GM23338 (cell line): ENCODE measurements around the gene EXOC2.

Source experiments
- CREB1 ChIP-seq: fragments of 250-450 bp; sonication (Bioruptor Pico); IDR thresholded peaks from 2 replicates; pipeline ENCODE4 v1.5.0; 2020; ENCODE audit warnings: low read depth, mild to moderate bottlenecking, moderate library complexity
- ETS1 ChIP-seq: IDR thresholded peaks from 2 replicates; pipeline ENCODE4 v1.6.1; 2016; ENCODE audit warnings: antibody characterized with exemption
- EZH2 ChIP-seq: fragments of 200-600 bp; sonication (generic); IDR thresholded peaks from one replicate; pipeline ENCODE4 v1.8.0; 2017; ENCODE audit warnings: antibody characterized with exemption, mild to moderate bottlenecking, low read depth; ENCODE audit not compliant: unreplicated experiment
- EZH2phosphoT487 ChIP-seq: fragments of 200-600 bp; sonication (generic); IDR thresholded peaks from one replicate; pipeline ENCODE4 v1.8.1; 2018; ENCODE audit warnings: antibody characterized with exemption; ENCODE audit not compliant: unreplicated experiment
- JUNB ChIP-seq: IDR thresholded peaks from one replicate; pipeline ENCODE4 v1.6.1; 2016; ENCODE audit warnings: antibody characterized with exemption; ENCODE audit not compliant: unreplicated experiment
- NANOG ChIP-seq: IDR thresholded peaks from 2 replicates; pipeline ENCODE4 v1.6.1; 2016; ENCODE audit warnings: antibody characterized with exemption, borderline replicate concordance
- POLR2AphosphoS5 ChIP-seq: IDR thresholded peaks from 2 replicates; pipeline ENCODE4 v1.6.1; 2016; ENCODE audit warnings: antibody characterized with exemption, low read depth
- REST ChIP-seq: IDR thresholded peaks from one replicate; pipeline ENCODE4 v1.6.1; 2018; ENCODE audit warnings: antibody characterized with exemption; ENCODE audit not compliant: unreplicated experiment
- STAT1 ChIP-seq: IDR thresholded peaks from one replicate; pipeline ENCODE4 v1.6.1; 2016; ENCODE audit warnings: antibody characterized with exemption; ENCODE audit not compliant: unreplicated experiment
- ZNF114 ChIP-seq: fragments of 250-450 bp; sonication (Bioruptor Pico); IDR thresholded peaks from 2 replicates; pipeline ENCODE4 v1.5.0; 2020; ENCODE audit warnings: mild to moderate bottlenecking, moderate library complexity
- ZNF331 ChIP-seq: fragments of 250-450 bp; sonication (Bioruptor Pico); IDR thresholded peaks from 2 replicates; pipeline ENCODE4 v1.5.0; 2020; ENCODE audit warnings: low read depth, mild to moderate bottlenecking, moderate library complexity
- TF ChIP-seq, protein P1 (sequence below), 2 experiments: fragments of 200-600 bp in 1 of 2; sonication (generic) in 1 of 2; conservative IDR thresholded peaks; 2 replicates each; pipeline versions ENCODE4 v1.5.1 to v1.6.1; 2016 to 2017; ENCODE audit warnings: antibody characterized with exemption in 2 of 2, low read depth in 2 of 2, mild to moderate bottlenecking in 2 of 2, moderate library complexity in 1 of 2
- TF ChIP-seq, protein P2 (sequence below): fragments of 250-450 bp; sonication (Bioruptor Pico); IDR thresholded peaks from 2 replicates; pipeline ENCODE4 v1.5.0; 2020; ENCODE audit warnings: mild to moderate bottlenecking, moderate library complexity

DNA sequence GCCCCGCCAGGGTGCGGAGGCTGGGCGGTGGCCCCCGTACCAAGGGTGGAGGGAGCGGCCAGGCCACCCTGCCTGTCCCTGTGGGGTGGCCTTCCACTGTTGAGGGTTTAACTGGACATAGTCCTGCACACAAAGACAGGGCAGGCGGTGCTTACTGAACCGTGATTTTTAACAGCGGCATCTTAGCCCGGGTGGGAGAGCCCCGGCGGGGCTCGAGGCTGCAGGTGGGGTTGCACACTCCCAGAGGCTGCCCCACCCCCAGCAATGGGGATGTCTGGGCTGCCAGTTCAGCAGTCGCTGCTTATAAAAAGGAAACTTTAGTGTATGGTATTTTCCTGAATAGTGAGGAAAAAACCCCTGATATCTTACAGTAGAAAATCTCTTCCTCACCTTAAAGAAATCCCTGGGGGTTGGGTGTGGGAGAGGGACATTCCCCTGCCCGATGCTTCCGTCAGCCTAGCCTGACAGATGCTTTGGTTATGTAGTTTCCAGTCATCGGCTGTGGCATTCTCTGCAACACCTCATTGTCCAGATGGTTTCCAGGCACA, 222.0 kb downstream of the EXOC2 start:
- TF ChIP-seq, protein P1, sequence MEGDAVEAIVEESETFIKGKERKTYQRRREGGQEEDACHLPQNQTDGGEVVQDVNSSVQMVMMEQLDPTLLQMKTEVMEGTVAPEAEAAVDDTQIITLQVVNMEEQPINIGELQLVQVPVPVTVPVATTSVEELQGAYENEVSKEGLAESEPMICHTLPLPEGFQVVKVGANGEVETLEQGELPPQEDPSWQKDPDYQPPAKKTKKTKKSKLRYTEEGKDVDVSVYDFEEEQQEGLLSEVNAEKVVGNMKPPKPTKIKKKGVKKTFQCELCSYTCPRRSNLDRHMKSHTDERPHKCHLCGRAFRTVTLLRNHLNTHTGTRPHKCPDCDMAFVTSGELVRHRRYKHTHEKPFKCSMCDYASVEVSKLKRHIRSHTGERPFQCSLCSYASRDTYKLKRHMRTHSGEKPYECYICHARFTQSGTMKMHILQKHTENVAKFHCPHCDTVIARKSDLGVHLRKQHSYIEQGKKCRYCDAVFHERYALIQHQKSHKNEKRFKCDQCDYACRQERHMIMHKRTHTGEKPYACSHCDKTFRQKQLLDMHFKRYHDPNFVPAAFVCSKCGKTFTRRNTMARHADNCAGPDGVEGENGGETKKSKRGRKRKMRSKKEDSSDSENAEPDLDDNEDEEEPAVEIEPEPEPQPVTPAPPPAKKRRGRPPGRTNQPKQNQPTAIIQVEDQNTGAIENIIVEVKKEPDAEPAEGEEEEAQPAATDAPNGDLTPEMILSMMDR (conservative IDR thresholded peaks at IDR 0.05; ENCODE audit: low read depth in 2 of 2) = no peak
- TF ChIP-seq EZH2 (no peak), REST (no peak), EZH2phosphoT487 (no peak), ETS1 (no peak), JUNB (no peak), POLR2AphosphoS5 (no peak), NANOG (no peak), ZNF331 (no peak), CREB1 (CRISPR knock-in tag) (no peak), STAT1 (no peak), ZNF114 (CRISPR knock-in tag) (no peak)
- TF ChIP-seq, protein P2, sequence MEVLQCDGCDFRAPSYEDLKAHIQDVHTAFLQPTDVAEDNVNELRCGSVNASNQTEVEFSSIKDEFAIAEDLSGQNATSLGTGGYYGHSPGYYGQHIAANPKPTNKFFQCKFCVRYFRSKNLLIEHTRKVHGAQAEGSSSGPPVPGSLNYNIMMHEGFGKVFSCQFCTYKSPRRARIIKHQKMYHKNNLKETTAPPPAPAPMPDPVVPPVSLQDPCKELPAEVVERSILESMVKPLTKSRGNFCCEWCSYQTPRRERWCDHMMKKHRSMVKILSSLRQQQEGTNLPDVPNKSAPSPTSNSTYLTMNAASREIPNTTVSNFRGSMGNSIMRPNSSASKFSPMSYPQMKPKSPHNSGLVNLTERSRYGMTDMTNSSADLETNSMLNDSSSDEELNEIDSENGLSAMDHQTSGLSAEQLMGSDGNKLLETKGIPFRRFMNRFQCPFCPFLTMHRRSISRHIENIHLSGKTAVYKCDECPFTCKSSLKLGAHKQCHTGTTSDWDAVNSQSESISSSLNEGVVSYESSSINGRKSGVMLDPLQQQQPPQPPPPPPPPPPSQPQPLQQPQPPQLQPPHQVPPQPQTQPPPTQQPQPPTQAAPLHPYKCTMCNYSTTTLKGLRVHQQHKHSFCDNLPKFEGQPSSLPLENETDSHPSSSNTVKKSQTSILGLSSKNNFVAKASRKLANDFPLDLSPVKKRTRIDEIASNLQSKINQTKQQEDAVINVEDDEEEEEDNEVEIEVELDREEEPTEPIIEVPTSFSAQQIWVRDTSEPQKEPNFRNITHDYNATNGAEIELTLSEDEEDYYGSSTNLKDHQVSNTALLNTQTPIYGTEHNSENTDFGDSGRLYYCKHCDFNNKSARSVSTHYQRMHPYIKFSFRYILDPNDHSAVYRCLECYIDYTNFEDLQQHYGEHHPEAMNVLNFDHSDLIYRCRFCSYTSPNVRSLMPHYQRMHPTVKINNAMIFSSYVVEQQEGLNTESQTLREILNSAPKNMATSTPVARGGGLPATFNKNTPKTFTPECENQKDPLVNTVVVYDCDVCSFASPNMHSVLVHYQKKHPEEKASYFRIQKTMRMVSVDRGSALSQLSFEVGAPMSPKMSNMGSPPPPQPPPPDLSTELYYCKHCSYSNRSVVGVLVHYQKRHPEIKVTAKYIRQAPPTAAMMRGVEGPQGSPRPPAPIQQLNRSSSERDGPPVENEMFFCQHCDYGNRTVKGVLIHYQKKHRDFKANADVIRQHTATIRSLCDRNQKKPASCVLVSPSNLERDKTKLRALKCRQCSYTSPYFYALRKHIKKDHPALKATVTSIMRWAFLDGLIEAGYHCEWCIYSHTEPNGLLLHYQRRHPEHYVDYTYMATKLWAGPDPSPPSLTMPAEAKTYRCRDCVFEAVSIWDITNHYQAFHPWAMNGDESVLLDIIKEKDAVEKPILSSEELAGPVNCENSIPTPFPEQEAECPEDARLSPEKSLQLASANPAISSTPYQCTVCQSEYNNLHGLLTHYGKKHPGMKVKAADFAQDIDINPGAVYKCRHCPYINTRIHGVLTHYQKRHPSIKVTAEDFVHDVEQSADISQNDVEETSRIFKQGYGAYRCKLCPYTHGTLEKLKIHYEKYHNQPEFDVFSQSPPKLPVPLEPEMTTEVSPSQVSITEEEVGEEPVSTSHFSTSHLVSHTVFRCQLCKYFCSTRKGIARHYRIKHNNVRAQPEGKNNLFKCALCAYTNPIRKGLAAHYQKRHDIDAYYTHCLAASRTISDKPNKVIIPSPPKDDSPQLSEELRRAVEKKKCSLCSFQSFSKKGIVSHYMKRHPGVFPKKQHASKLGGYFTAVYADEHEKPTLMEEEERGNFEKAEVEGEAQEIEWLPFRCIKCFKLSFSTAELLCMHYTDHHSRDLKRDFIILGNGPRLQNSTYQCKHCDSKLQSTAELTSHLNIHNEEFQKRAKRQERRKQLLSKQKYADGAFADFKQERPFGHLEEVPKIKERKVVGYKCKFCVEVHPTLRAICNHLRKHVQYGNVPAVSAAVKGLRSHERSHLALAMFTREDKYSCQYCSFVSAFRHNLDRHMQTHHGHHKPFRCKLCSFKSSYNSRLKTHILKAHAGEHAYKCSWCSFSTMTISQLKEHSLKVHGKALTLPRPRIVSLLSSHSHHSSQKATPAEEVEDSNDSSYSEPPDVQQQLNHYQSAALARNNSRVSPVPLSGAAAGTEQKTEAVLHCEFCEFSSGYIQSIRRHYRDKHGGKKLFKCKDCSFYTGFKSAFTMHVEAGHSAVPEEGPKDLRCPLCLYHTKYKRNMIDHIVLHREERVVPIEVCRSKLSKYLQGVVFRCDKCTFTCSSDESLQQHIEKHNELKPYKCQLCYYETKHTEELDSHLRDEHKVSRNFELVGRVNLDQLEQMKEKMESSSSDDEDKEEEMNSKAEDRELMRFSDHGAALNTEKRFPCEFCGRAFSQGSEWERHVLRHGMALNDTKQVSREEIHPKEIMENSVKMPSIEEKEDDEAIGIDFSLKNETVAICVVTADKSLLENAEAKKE (CRISPR knock-in tag) = no peak
